HG03045 (cell line): ENCODE results near the gene TCP11L1.
"Not testable (repeated sequence)": the region's sequence is repeated elsewhere in the genome, so short reads cannot be mapped to it uniquely, and the experiment has no call there.

Experiments used
- ATAC-seq: cut with Tn5 transposase; IDR thresholded peaks from one replicate; pipeline ENCODE4 v1.9.1; 2021; ENCODE audit warnings: mild to moderate bottlenecking, moderate library complexity; ENCODE audit not compliant: unreplicated experiment

TCP11L1 gene

DNA sequence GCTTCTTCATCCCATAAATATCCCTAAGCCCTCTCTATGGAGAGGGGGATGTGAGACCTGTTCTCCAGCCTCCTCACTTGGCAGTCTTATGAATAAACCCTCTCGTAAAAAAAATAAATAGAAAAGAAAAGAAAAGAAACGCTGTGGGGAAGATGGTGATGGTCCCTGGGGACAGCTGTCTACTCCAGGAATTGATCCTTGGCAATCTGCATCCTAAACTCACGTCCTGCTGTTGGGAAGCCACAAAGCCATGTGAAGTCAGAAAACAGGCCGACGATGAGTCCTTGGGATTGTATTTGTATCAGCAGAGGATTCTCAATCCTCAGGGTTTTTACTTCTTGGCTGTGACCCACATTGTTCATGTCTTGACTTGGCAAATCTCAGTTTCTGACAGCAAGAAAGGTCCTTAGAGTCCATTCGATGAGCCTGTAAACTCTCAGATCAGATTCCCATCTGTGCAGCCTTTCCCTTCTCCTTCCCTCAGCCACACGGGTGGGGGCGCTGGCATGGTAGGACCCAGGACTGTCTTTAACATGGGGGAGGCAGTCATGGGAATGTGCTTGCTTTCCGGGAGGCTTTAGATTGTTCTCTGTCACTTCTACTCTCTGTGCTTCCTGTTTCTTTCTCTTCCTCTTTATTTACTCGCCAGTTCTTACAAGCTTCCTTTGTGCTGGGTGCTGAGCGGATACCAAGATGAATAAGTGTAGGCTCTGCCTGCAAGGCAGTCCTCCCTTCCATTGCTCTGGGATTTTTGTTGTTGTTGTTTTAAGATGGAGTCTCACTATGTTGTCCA lies 24.9 kb downstream of the TCP11L1 start:
- no peak for ATAC-seq

DNA sequence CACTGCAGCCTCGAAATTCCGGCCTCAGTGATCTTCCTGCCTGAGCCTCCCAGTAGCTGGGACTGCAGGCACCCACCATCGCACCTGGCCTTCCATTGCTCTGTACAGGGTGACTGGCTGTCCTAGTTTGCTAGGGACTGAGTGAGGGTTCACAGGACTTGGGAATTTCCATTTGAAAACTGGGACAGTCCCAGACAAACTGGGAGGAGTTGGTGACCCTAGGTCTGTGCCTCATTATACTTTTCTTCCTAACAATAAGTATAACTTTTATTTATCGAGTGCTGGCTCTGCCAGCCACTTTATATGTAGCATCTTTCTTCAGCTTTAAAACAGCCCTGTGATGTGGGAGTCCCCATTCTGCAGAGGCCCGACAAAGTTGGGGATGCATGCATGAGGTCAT lies 25.5 kb downstream of the TCP11L1 start:
- ATAC-seq: no peak

DNA sequence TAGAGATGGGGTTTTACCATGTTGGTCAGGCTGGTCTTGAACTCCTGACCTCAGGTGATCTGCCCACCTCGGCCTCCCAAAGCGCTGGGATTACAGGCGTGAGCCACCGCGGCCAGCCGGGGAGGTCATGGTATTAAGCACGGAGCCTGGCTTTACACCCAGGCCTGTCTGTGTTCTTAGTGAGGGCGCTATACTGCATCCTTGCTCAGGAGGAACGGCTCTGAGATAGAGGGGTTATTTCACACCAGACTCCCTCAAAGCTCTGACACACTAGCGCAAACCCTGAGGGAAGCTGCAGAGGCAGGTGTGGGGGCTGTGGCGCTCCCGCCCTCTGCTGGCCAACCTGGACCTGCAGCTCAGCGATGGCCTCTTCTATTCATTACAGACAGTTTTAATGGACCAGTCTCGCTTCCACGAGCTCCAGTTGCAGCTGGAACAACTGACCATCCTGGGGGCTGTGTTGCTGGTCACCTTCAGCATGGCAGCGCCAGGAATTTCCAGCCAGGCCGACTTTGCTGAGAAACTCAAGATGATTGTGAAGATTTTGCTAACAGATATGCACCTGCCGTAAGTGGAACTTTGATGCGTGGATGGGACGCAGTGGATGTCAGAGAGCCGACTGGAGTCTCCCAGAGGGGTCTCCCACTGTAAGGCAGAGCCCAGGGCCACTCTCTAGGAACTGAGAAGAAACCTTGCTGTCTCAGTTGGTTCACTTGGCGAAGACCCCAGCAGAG lies 26.2 kb downstream of the TCP11L1 start:
- ATAC-seq: peak; percentile 46

DNA sequence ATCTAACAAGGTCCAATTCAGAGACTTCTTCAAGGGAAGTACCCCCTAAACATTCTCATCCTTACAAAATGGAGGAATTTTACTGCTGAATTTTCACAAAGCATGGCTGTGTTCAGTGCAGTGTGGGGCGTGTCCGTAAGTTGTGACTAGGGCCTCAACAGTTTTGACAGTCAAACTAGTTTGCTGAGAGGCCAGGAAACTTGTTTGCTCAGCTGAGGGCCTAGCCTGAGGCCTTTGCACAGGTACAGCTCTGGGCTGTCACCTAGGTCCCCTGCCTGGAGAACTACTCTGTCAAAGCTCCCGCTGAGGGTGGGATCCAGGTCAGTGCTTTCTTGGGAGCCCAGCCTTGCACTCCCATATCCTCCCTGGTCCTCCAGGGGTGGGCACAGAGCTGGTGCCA lies 27.9 kb downstream of the TCP11L1 start:
- no peak for ATAC-seq

DNA sequence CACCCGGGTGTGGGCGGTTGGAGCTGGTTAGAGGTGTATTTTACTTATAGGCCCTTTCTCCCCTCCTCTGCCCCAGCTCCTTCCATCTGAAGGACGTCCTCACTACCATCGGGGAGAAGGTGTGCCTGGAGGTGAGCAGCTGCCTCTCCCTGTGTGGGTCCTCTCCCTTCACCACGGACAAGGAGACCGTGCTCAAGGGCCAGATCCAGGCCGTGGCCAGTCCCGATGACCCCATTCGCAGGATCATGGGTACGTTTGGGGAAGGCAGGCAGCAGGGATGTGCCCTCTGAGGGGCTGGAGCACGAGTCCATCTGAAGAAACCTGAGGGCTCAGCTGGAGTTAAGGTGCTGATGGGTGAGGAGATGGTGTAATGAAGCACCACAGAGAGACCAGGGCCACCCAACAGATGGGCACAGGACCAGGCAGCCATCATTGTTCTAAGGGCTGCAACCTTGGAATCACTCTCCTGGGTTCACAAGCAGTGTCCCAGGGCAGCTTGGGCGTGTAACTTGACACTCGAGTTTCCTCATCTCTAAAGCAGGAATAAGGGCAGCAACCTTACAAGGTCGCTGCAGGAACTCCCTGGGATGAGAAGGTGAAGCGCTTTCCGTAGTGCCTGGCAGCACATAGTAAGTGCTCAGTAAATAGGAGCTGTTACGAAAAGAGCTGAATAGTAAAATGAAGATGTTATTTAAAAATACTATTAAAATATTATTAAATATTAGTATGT lies 29.4 kb downstream of the TCP11L1 start:
- ATAC-seq: no peak

DNA sequence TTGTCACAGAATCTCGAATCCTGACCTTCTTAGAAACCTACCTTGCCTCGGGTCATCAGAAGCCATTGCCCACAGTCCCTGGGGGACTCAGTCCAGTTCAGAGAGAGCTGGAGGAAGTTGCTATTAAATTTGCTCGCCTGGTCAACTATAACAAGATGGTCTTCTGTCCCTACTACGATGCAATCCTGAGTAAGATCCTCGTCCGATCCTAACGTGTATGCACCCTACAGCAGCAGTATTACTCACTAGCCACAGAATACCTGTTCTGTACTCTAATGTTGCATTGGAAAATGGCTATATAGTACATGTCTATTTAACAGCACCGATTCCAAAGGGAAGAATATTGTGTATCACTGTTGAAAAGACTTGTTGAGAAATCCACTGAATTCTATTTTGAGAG lies 33.1 kb downstream of the TCP11L1 start:
- no peak for ATAC-seq

DNA sequence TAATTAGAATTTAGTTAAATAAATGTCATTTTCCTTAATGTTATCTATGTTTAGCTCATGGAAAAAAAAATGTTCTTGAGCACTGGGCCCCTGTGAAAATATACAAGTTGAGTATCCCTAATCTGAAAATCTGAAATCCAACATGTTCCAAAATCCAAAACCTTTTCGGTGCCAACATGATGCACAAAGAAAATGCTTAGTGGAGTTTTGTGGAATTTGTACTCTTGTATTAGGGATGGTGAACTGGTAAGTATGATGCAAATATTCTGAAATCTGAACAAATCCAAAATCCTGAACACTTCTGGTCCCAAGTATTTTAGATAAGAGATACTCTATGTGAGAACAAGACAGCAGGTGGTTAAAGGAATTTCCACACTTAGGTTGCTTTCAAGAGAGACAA lies 44.5 kb downstream of the TCP11L1 start:
- no peak for ATAC-seq

DNA sequence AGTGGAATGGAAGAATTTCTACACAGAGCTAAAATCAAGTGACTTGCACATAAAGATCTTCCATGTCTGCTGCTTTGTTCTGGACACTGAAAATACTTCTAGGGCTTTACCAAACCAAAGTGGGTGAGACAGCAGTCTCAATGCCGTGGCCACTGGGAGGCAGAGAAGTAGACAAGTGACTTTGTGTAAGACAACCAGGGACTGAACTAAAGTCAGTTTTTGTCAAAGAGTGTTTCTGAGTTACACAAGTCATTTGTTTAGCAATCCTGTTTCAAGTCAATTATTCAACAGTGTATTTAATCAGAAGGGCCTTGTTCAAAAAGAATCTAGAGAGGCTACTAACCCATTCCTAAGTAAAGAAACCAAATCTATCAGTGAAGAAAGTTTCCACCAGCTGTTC lies 46.6 kb downstream of the TCP11L1 start:
- no peak for ATAC-seq

DNA sequence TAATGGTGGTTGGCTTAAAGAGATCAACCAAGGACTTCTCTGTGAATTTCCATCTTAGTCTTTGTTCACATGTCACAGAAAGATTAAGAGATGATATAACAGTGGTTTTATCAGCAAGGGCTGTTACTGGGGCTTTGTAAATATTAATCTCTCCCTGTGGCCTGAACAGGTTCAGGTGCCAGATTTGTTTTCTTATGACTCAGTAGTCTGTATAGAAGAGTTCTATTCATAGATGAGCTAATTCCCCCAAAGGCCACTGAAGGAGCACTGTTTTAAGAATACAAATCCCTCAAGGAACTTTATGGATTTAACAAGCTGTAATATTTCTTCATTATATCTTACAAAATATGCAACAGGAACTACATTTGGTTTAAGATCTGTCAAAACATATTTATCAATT lies 50.4 kb downstream of the TCP11L1 start:
- no peak for ATAC-seq

DNA sequence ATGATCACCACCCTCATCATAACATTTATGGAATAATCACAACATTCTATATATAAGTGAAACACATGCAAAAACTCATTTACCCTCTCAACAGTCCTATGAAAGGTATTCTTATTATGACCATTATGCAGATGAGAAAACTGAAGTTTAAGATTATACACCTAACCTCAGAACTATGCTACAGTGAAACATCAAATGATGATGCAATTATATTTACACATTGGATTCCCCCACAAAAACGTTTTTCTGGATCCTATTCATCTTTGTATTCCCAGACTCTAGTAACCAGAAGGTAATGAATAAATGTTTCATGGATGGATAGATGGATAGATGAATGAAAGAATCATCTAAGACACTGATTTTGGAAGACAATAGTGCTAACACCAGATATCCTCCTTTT lies 54.8 kb downstream of the TCP11L1 start:
- ATAC-seq: no peak

DNA sequence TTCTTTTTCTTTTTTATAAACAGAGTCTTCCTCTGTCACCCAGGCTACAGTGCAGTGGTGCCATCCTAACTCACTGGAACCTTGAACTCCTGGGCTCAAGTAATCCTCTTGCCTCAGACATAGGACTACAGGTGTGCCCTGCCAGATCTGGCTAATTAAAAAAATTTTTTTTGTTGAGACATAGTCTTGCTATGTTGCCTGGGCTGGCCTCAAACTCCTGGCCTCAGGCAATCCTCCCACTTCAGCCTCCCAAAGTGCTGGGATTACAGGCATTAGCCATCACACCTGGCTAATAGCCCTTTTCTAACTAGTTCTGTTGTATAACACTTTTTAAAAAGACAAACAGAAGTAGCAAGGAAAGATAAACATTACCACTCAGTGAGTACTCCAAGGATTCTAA lies 64.5 kb downstream of the TCP11L1 start:
- no peak for ATAC-seq

DNA sequence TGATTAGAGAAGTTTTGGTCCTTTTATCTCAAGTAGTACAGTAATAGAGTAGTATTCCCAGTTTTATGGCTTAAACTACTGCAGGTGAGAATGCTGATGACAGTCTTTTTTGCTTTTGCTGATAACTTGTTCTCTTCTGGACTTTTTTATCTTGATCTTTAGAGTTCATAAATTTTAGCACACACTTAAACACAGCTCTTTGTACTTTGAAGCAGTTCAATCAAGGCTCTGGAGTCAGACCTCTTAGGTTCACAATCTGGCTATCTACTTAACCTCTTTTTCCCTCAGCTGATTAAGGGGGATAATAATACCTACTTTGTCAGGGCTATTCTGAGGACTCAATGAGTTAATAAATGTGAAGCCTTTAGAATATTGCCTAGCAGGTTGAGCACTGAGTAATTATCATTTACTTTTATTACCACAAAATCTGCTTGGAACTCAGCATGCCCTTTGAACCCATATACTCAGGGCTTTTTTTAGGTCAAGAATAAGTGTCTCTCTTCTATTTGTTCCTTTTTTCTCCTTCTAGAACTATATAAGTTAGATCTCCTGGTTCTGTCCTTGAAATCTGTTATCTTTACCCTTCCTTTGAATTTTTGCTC lies 70.0 kb downstream of the TCP11L1 start:
- ATAC-seq: no peak

DNA sequence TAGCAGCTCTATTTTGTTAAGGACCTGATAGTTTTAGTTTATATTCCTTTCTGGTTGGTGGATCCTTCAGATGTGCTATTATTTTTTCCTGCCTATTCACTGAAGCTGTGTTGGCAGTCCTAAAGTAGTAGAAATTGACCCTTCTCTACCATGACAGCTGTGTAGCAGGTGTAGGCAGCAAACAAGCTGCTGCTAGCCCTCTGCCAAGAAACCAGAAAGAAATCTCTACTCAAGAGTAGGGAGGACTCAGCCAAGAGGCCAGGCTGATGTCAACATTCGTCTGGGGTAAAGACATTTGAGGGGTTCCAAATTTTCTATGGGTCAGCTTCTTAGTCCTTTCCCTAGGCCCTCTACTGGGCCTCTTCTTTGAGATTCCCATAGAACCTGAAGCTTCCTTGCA lies 70.7 kb downstream of the TCP11L1 start:
- no peak for ATAC-seq

DNA sequence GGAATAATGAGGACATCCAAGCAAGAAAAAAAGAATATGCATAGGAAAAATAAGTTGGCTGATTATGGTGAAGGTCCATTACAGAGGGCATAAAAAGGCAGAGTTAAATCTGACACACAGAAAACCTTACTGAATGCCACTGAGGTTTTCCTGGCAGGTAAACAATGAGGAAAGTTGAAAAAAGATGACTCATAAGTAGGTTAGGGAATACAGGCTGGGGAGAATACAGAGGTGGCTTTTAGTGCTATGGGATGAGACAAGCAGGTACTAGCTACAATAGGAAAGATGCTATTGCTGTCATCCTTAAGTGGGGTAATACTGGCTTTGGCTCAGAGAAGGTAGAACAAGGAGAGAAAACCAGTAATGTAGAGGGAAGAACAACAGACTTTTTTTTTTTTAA lies 77.2 kb downstream of the TCP11L1 start:
- ATAC-seq: no peak

DNA sequence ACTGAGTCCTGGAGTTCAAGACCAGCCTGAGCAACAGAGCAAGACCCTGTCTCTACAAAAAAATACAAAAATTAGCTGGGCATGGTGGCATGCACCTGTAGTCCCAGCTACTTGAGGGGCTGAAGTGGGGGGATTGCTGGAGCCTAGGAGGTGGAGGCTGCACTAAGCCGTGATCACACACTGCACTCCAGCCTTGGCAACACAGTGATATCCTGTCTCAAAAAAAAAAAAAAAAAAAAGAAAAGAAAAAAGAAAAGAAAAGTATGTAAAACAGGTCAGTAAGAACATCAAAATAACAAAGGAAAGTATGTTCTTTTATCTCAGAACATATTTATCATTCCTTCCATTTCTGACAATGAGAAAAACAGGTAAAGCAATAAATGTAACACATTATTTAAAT lies 83.3 kb downstream of the TCP11L1 start:
- ATAC-seq: not testable (repeated sequence)
